Stimulated activated naive CD8-positive, alpha-beta T cell treated with anti-CD3 and anti-CD28 coated beads, Interleukin-15, Interleukin-2, amounts not matched to agents 100 U/mL and 50 U/mL, for 24 hours (primary cell): ENCODE measurements around the gene AKT1.
A peak's percentile ranks its signal among the peaks of the same experiment; 100 is the strongest.

Experiments used
- ATAC-seq: fragments of 150-1000 bp; cut with Tn5 transposase; one replicate; pipeline ENCODE4 v1.10.0; 2021
- DNase-seq: peaks from one replicate; pipeline ENCODE4 v3.0.0; 2021

The AKT1 gene

GRCh38 chr14:104772707-104773504 lies 22.6 kb downstream of the AKT1 start:
- no peak for DNase-seq
- no peak for ATAC-seq

- ATAC-seq = no peak
- DNase-seq = no peak
These were observed 23.4 kb downstream of the AKT1 start for GRCh38 chr14:104771918-104772706.

DNA sequence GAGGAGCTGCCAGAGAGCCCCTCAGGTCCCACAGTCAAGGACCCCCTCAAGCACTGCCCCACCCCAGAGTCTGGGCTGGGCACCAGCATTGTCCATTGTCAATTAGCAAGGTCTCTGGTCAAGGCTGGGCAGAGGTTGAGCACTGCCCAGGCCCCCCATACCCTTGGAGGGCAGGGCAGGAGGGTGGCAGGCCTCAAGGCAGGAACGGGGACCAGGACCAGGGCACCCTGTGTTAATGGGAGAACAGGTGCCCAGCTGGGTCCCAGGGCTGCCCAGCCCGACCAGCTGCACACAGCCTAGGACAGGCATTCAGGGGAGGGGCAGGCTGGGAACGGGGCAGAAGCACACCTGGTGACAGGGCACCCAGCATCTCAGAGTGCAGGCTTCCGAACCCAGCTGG lies 24.2 kb downstream of the AKT1 start:
- no peak for ATAC-seq
- no peak for DNase-seq

- no peak for ATAC-seq
These were observed 24.7 kb downstream of the AKT1 start for GRCh38 chr14:104770851-104771272.

GRCh38 chr14:104770072-104770579 lies 25.4 kb downstream of the AKT1 start:
- ATAC-seq = no peak

More at GRCh38 chr14:104770851-104771272, 24.7 kb downstream of the AKT1 start:
- no peak for DNase-seq

GRCh38 chr14:104769324-104770071 lies 26.1 kb downstream of the AKT1 start:
- ATAC-seq (no peak), DNase-seq (no peak)

More at GRCh38 chr14:104770072-104770579, 25.4 kb downstream of the AKT1 start:
- DNase-seq = no peak

DNA sequence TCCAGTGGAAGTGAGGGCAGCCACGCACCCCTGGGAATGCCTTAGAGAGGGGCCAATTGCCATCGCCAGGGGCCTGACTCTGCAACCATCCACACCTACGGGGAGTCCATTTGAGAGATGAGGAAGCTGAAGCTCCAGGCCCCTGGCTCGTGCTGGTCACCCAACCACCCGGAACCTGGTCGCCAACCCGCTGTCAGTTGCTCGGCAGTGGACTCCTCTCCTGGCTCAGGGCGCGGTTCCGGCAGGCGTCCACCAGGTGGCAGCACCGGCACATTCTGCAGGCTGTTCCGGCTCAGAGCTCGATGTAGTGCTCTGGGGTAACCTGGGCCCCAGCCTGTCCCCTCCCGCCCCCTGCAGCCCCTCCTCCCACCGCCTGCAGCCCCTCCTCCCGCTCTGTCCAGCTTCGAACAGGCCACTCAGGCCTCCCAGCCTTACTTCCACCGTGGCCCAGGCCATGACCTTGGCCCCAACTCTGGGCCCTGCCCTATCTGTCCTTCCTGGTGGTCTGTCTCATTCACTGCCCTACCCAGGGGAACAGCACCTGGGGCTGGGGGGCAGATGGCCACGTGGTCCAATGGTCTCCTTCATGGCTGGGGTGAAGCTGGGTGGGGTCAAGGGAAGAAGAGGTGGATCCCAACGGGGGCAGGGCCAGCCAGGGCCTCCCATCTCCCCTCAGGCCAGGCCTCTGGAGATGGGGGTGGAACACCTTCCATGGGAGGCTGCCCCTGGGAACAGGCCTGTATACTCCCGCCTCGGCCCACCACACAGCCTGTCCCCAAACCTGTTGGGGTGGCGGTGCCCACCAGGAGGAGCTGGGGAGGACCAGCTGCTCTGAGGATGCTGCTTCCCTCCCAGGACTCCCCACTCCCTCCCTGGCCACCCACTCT lies 26.9 kb downstream of the AKT1 start:
- ATAC-seq (peak; percentile 91), DNase-seq (peak; percentile 94)

GRCh38 chr14:104767634-104767918 lies 28.0 kb downstream of the AKT1 start:
- DNase-seq (no peak), ATAC-seq (no peak)

DNA sequence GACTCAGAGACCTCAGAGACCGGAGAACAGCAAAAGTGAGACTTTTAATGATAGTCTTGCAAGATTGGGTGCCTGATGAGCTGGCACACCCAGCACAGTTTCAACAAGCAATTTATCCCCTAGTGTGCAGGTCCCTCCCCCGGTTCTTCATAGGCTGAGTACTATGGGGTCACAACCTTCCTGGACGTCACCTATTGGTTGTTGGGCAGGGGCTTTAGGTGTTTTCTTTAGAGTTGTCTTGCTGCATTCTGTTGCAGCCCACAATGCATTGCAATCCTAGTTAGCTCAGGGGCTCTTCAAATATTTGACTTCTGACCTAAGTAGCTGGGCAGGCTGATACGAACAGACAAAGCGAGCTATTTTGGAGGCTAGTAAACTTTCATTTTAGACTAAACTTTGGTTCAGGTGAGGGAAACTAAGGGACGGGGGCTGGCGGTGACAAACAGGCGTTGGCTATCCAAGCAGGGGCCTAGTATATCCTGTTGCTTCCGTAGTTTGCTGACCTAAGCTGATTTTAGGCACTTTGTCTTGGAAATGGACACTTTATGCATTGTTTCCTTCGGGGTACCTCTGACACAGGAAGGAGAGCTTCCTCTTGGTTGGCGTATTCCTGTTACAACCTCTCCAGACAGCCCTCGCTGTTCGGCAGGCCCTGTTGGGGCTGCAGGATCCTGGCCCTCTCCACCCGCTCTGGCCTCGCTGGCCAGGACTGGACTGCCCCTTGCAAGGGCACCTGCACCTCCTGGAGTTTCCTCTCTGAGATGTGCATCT lies 28.5 kb downstream of the AKT1 start:
- no peak for DNase-seq
- no peak for ATAC-seq

DNA sequence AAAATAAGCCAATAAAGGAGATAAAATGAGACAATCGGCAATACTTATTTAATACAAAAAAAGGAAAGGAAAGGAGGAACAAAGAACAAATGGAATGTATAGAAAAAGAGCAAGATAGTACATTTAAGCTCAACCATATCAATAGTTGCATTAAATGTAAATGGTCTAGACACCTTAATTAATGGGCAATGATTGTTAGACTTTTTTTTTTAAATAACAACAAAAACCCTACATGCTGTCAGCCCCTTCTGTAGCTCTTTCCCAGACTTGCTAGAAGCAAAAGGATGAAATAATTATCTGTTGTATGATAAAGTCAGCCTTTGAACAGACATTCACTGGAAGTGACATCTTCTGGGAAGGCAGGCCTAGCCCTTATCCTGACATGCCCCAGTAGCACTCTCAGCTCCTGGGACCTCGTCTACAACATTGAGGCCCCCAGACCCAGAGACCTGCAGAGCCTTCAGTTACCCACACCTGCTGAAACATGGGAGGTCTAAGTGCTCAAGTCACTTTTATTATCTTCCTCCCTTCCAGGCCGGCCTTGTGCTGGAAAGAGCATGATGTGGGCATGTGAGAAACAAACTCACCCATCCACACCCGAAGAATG lies 29.2 kb downstream of the AKT1 start:
- no peak for ATAC-seq
- no peak for DNase-seq

DNA sequence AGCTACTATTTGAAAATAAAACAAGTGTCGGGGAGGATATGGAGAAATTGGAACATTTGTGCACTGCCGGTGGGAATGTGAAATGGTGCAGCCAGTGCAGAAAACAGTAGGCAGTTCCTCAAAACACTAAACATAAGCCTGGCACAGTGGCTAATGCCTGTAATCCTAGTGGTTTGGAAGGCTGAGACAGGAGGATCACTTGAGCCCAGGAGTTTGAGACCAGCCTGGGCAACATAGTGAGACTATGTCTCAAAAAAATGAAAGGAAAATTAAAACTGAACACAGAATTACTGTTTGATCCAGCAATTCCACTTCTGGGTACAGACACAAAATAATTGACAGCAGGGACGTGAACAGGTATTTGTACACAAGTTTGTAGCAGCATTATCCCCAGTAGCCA lies 30.0 kb downstream of the AKT1 start:
- ATAC-seq (no peak), DNase-seq (no peak)

- no peak for DNase-seq
- no peak for ATAC-seq
These were observed 36.3 kb downstream of the AKT1 start for GRCh38 chr14:104758981-104759969.

DNA sequence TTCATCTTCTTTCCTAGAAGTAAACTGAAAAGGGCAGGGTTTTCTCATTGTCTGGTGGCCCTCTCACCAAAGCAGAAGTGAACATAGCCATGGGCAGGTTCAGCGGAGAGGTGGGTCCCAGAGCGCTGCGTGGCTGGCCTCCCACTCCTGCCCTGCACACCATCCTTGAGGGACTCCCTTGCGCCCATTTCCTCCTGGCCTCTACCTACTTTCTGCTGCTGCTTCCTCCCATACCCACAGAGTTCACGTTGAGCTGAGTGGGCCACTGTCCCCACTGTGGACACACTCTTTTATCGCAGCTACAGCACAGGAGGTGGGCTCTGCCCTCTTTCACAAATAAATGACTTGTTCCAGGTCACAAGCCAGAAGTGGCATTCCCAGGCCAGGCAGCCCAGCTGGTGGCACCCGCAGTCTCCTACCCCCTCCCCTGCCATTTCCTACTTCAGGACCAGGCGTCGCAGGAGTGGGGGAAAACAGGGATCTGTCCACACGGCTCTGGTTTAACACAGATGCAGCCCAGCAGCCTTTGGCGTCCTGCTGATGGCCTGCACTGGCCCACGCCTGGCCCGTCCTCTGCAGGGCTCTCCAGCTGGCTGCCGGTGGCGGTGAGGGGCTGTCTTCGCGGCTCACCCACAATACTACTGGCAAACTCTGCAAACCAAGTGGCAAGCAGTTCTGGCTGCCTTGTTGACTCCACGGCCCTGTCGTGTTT lies 37.7 kb downstream of the AKT1 start:
- ATAC-seq (no peak), DNase-seq (no peak)

- DNase-seq (no peak), ATAC-seq (no peak)
These were observed 38.3 kb downstream of the AKT1 start for GRCh38 chr14:104757238-104757585.

- ATAC-seq (no peak), DNase-seq (no peak)
These were observed 38.9 kb downstream of the AKT1 start for GRCh38 chr14:104756477-104757237.

GRCh38 chr14:104755621-104756020 lies 39.9 kb downstream of the AKT1 start:
- DNase-seq = no peak
- no peak for ATAC-seq

DNA sequence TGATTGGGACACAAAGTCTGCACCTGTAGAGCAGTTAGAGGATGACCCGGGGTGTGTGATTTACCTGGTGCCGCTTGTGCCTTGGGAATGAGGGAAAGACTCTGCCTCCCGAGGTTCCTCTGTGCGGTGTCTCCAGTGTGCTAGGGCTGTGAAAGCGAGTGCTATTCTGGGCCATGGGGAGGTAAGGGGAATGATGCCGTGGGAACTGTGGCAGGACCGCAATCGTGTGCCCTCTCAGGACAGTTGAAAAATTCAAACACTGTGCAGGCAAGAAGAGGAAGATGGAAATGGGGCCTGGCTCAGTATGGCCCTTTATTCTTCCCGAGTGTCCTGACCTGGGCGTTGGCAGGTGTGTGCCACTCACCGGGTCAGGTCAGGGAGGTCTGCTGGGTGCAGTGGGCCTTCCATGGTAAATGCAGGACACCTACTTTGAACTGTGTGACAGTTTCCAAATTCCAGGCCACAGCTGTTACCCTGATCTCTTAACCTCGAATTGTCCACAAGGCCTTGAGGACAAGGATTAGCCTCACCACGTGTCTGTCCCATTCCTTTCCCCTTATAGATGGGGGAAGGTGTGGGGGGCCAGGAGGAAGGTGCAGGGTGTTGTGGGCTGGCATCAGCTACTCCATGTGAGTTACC lies 41.2 kb downstream of the AKT1 start:
- ATAC-seq = no peak
- DNase-seq = no peak
